NCI-H2196 treated with DMSO at 0.1 percent for 48 hours (cell line): Measurements from ENCODE around the gene STRIP1.

Experiments
- DNase-seq: peaks from one replicate; lab custom pipeline; 2025; ENCODE audit not compliant: unreplicated experiment; lab: John Stamatoyannopoulos, UW

The STRIP1 gene

GRCh38 chr1:110089561-110090275 lies 55.3 kb downstream of the STRIP1 start:
- DNase-seq, result no peak

- no peak for DNase-seq
Observed at GRCh38 chr1:110091381-110091780, 57.0 kb downstream of the STRIP1 start.

GRCh38 chr1:110091791-110092190 lies 57.4 kb downstream of the STRIP1 start:
- DNase-seq, result no peak

- no peak for DNase-seq
Observed at GRCh38 chr1:110092991-110093390, 58.6 kb downstream of the STRIP1 start.

DNA sequence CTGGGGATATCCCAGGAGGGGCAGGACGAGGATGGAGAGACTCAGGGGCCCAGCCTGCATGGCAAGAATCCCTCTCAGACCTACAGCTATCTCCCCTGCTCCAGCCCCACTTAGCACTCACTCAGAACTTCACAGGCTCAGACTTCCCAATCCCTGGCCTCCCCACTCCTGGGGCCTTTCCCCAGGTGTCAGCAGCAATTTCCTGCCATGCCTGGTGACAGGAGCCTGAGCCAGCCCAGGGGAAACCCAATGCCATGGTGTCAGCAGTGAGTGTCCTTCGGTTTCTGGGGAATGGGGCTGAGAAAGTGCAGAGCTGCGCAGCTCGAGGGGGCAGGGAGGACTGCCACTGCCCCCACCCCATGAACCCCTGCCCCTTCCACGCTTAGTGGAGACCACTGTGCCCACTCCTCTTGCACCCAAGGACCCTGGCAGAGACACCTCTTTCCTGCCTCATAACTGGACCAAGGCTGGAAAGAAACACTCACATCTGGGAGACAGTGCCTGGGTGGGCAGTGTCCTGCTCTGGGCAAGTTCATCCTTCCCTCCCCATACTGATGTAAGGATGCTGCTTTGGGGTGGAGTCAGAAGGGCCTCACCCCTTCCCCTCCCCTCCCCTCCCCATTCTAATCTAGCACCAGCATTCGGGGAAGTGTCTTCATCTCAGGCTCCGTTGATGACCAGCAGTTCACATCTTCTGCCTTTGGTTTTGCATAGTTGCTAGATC lies 60.7 kb downstream of the STRIP1 start:
- DNase-seq, result no peak

- DNase-seq, result no peak
Observed at GRCh38 chr1:110097507-110098221, 63.2 kb downstream of the STRIP1 start.

DNA sequence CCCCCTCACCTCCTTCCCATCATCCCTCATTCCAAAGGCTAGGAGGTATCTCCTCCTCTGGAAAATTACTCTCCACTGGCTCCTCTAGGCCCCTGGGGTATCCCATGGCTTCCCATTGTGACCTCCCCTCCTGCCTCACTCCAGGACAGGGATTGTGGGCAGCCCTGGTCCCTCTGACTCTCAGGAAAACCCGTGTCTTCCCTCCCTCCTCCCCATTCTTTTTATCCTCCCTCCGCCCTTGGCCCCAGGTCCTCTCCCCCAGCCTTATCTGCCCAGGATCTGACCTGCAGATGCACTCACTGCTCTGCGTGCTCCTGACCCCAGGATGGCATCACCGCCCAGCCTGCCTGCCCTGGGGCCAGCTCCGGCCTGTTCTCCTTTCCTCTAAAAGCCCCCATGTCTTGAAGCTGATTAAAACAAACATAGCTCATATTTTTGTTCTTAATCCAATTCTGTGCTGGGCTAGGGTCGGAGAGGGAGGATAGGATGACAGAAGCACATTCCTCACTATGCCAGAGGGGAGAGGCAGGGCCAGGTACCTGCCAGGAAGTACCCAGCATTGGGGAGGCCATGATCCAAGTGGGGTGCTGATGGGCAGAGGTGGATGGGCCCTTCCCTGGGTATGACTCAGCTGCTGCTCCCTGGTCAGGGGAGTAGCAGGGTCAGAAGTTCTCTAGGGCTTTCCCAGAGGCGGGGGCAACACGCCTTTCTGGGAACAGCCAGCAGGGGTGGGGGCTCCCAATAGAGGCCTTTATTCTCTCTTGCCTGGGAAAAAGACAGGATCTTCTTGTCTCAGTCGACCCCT lies 64.0 kb downstream of the STRIP1 start:
- no peak for DNase-seq

GRCh38 chr1:110100335-110100734 lies 65.9 kb downstream of the STRIP1 start:
- DNase-seq, result no peak

DNA sequence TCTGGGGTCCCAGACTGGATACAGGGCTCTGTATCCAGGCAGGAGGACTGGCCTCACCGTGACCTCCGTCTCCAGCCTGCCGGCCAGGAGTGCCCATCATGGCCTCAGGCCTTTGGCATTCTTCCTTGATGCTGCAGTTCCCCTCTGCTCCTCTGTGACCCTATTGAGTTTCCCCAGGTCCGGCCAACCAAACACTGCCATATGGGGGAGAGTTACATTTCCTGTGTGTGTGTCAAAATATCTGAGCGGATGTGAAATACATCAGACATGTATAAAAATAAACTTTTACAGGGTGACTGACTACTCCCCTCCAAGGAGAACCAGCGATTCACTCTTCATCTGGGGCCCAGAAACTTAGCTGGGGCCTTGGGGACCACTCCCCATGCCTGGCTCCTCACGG lies 67.7 kb downstream of the STRIP1 start:
- DNase-seq, result no peak
